Mammary epithelial cell (primary cell): Measurements from ENCODE around the gene FBXO3.

Experiments
- CTCF ChIP-seq, 2 donors: IDR thresholded peaks in 1 of 2; conservative IDR thresholded peaks in 1 of 2; 2 replicates each; pipeline ENCODE4 v1.5.1; 2011 to 2012; ENCODE audit warnings: inconsistent platforms in 2 of 2, low read length in 2 of 2, mild to moderate bottlenecking in 2 of 2, control low read depth in 1 of 2, low read depth in 1 of 2; ENCODE audit not compliant: insufficient read depth in 1 of 2; ENCODE audit errors: extremely low read depth in 1 of 2
- EZH2 ChIP-seq: IDR thresholded peaks from 2 replicates; pipeline ENCODE4 v1.6.1; 2012; ENCODE audit warnings: low read length, inconsistent platforms, borderline replicate concordance

- TF ChIP-seq CTCF (conservative IDR thresholded peaks at IDR 0.05 in 1 of 2, IDR thresholded peaks at IDR 0.05 in 1 of 2; ENCODE audit: extremely low read depth in 1 of 2, insufficient read depth in 1 of 2, low read depth in 1 of 2, low read length in 2 of 2) (no peak), EZH2 (no peak)
These were observed 79.2 kb downstream of the FBXO3 start for GRCh38 chr11:33695051-33695566.
